SHP77 (cell line): ENCODE measurements around the gene OR4N2.
"Not testable (repeated sequence)": the region's sequence is repeated elsewhere in the genome, so short reads cannot be mapped to it uniquely, and the experiment has no call there.

Experiments
- DNase-seq, 2 experiments: peaks; one replicate each; lab custom pipeline; 2025; lab: John Stamatoyannopoulos, UW

Gene OR4N2, protein sequence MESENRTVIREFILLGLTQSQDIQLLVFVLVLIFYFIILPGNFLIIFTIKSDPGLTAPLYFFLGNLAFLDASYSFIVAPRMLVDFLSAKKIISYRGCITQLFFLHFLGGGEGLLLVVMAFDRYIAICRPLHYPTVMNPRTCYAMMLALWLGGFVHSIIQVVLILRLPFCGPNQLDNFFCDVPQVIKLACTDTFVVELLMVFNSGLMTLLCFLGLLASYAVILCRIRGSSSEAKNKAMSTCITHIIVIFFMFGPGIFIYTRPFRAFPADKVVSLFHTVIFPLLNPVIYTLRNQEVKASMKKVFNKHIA

DNA sequence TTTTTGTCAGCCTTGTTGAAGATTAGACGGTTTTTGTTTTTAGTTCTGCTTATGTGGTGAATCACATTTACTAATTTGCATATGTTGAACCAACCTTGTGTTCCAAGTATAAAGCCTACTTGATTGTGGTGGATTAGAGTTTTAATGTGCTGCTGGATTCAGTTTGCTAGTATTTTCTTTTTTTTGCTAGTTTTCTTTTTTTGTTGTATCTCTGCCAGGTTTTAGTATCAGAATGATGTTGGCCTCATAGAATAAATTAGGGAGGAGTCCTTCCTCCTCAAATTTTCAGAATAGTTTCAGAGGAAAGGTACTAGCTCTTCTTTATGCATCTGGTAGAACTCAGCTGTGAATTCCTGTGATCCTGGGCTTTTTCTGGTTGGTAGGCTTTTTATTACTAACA, at the start of gene OR4N2:
Gene OR4N2, plus strand, starts transcription at position 301 of the 400 bp plus-strand sequence. CDS start 23,679 bp downstream, outside the sequence.
- not testable (repeated sequence) for DNase-seq

- DNase-seq = no peak
These were observed 49.4 kb upstream of the OR4N2 start for GRCh38 chr14:19754172-19754571.

DNA sequence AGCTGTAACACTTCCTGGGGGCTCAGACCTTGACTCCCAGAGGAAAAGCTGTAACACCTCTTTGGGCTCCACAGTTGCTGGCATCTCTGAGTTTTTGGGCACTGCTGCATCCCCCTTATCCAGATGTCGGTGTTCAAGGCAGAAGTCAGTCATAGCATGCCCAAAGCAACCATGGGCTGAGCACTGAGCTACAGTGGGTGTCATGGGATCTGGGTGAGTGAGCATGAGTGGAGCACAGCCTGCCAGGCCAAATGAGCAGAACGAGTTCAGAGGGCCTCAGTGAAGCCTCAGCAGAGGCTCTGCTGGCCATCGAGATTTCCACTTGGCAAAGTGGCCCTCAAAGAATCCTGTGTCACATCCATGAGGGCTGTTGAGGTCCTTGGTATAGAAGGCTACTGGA, 32.1 kb upstream of the OR4N2 start:
- DNase-seq = not testable (repeated sequence)

GRCh38 chr14:19771895-19772430, 31.6 kb upstream of the OR4N2 start:
- DNase-seq = no peak

- DNase-seq = not testable (repeated sequence)
These were observed 31.1 kb upstream of the OR4N2 start for GRCh38 chr14:19772454-19772853.

- DNase-seq = not testable (repeated sequence)
These were observed 30.4 kb upstream of the OR4N2 start, which contains the start of gene OR4M1 for GRCh38 chr14:19773204-19773603. Gene OR4M1, plus strand, starts transcription at chr14:19773504. Its CDS starts 6,819 bp downstream, at chr14:19780323.

DNA sequence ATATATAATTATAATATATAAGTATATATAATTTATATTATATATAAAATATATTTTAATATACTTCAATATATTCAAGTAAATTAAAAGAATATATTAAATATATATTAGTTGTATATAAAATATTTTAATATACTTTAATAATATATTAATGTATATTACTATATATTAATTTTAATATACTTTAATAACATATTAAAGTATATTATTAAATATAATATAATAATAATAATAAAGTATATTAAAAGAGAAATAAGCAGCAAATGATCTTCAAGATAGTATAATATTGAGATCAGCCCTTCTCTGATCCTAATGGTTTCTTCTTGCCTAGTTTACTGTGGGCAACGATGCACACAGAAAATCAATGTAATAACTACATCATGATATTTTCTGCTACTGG, 28.0 kb upstream of the OR4N2 start:
- DNase-seq = no peak

- DNase-seq = not testable (repeated sequence)
These were observed 17.7 kb upstream of the OR4N2 start for GRCh38 chr14:19785848-19786247.

DNA sequence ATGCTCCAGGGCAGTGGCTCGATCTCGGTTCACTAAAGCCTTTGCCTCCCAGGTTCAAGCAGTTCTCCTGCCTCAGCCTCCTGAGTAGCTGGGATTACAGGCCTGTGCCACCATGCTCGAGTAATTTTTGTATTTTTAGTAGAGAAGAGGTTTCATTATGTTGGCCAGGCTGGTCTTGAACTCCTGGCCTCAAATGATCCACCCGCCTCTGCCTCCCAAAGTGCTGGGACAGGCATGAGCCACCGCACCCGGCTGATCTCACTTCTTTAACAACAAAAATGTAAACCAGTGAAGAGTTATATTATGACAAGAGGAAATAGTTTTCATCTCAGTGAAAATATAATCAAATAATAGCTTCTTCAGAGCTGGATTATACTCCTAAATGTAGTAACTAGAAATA, 16.3 kb upstream of the OR4N2 start:
- not testable (repeated sequence) for DNase-seq

- DNase-seq = not testable (repeated sequence)
These were observed 15.4 kb upstream of the OR4N2 start for GRCh38 chr14:19788150-19788549.

- DNase-seq = peak in 1 of 2 experiments; percentile 10
These were observed 7.0 kb upstream of the OR4N2 start for GRCh38 chr14:19796520-19797108.

DNA sequence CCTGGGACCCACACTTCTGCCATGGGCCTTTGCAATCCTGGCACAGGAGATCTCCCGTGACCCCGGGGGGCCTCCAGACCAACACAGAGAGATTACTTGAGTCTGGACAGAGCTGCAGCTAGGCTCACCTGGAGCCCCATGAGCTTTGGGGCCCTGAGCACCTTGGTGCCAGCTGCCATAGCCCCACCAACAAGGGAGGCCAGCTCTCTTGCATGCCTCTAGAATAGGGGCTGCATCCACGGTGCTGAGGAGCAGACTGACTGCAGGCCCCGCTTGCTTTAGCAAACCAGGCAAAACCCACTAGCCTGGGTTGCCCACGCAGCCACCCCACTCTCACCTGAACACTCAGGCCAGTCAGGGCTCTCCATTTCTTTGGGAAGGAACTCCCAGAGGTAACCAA, 3.7 kb upstream of the OR4N2 start:
- DNase-seq = no peak

GRCh38 chr14:19800282-19801117, 3.1 kb upstream of the OR4N2 start:
- DNase-seq = peak; percentile 75 to 82

DNA sequence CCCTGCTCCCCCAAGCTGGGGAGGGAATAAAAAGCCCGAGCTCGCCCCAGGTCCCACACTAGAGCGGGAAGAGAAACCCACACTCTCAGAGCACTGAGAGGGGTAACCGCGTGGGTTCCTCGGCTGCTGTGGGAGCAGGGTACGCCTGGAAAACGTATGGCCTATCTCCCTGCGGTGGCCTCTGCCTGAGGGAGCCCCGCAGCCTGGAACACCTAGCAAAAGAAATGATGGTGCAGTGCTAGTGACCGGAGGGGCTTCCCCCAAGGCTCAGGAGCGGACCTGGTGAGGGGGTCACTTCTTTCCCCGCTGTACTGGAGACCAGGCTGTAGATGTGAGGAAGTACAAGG, 2.5 kb upstream of the OR4N2 start:
- DNase-seq = no peak

- DNase-seq = not testable (repeated sequence)
These were observed 9.8 kb downstream of the OR4N2 start for GRCh38 chr14:19813171-19813920.

DNA sequence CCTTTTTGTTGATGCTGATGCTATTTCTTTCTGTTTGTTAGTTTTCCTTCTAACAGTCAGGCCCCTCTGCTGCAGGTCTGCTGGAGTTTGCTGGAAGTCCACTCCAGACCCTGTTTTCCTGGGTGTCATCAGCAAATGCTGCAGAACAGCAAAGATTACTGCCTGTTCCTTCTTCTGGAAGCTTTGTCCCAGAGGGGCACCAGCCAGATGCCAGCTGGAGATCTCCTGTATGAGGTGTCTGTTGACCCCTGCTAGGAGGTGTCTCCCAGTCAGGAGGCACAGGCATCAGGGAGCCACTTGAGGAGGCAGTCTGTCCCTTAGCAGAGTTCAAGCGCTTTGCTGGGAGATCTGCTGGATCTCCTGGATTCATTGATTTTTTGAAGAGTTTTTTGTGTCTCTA, 16.3 kb downstream of the OR4N2 start:
- DNase-seq = not testable (repeated sequence)

DNA sequence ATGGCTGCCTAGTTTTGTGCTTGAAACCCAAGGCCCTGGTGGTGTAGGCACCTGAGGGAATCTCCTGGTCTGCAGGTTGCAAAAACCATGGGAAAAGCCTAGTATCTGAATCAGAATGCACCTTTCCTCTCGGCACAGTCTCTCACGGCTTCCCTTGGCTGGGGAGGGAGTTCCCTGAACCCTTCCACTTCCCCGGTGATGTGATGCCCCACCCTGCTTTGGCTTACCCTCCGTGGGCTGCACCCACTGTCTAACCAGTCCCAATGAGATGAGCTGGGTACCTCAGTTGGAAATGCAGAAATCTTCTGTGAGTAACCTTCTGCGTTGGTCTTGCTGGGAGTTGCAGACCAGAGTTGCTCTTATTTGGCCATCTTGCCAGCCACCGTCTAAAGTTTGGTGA, 17.4 kb downstream of the OR4N2 start:
- DNase-seq = not testable (repeated sequence)

- DNase-seq = no peak
These were observed 19.6 kb downstream of the OR4N2 start for GRCh38 chr14:19823178-19823577.

DNA sequence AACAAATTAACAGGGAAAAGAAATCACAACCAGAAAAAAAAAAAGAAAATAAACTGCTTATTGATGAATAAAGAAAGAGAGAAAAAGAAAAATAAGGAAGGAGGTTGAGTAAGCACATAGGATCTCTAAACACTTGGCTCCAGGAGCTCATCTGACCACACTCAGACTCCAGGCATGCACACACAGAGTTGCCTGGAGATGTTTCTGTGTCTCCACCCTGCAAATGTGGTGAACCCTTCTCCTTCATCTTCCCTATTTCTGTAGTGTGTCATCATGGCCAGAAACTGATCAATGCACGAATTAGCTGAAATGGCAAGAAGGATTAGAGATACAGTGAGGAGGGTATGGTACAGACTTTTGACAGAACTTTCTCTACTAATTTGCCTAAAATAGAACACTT, 20.2 kb downstream of the OR4N2 start:
- DNase-seq = no peak

- not testable (repeated sequence) for DNase-seq
These were observed 24.2 kb downstream of the OR4N2 start for GRCh38 chr14:19827626-19828244.

GRCh38 chr14:19828314-19828713, 24.7 kb downstream of the OR4N2 start:
- no peak for DNase-seq
